Measurements from ENCODE around the gene XK. TPM values are rescaled to one million over a fixed set of nuclear protein-coding genes. Genes with fewer than 3 reads are reported as not detected.

XK gene
- total RNA-seq, 1 experiment from 2014 or later: 3.7 TPM

DNA sequence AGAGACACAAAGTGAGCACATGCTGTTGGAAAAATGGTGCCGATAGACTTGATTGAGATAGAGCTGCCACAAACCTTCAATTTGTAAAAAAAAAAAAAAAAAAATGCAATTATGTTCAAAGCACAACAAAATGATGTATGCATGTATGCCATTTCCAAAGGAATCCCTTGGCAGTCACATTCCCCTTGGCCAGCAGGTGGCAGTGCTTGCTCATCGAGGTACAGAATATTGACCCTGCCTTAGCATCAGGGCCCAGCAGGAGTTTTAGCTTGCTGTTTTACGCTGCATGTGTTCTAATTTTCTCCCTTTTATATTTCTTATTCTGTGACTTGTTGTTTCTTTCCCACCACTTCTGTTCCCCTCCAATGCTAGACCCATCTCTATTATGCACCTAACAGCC, 59.8 kb downstream of the XK start:
- BruUV-seq (replicated peaks): no TSS peak
- no peak overlapping the region for H2AFZ ChIP-seq

DNA sequence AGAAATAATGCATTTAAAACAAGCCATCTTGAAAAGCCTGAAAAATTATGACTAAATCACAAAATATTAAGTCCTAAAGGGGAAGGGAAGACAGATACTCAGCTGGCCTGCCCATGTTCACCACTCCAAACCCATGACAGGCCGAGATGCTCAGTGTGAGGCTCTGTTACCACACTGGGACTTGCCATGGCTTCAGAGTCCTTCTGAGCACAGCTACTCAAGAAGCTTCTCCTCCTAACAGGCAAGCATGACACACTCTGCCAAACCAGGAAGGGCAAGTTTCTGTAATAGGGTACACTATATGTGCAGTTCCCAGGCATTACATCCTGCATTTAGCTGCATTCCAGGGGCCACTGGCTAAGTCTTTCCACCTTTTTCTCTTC, 60.2 kb downstream of the XK start:
- POLR2A ChIA-PET (ENCODE audit: unreplicated experiment): no interaction called here
- no peaks in the 10 kb centered on the region for H3K4me1 ChIP-seq (replicated peaks; ENCODE audit: insufficient read depth)
- no peak overlapping the region for H3K27ac ChIP-seq
- intact Hi-C loops (cut with micrococcal nuclease; ENCODE audit: unreplicated experiment): loop anchor here (5.0 kb wide), 2 partner anchors 174 to 239 kb away; partner anchors contain the start of gene LANCL3
- no peaks in the 10 kb centered on the region for H3K9me2 ChIP-seq (ENCODE audit: insufficient read depth)
- DNase-seq: no peak
- no peaks in the 10 kb centered on the region for H4K20me1 ChIP-seq (ENCODE audit: insufficient read depth)
- H3K4me3 ChIP-seq: no peak overlapping the region
- H2AFZ ChIP-seq: no peak overlapping the region
- H3K27me3 ChIP-seq (ENCODE audit: insufficient read depth, low read depth): no peaks in the 10 kb centered on the region
- H3K79me2 ChIP-seq (ENCODE audit: low read depth): no peaks in the 10 kb centered on the region
- CTCF ChIA-PET: interaction anchor here (0.7 kb wide), 1 partner anchor 833 kb away, joined by 6 read pairs; no protein-coding TSS in a partner anchor
- TF ChIP-seq, protein P1, sequence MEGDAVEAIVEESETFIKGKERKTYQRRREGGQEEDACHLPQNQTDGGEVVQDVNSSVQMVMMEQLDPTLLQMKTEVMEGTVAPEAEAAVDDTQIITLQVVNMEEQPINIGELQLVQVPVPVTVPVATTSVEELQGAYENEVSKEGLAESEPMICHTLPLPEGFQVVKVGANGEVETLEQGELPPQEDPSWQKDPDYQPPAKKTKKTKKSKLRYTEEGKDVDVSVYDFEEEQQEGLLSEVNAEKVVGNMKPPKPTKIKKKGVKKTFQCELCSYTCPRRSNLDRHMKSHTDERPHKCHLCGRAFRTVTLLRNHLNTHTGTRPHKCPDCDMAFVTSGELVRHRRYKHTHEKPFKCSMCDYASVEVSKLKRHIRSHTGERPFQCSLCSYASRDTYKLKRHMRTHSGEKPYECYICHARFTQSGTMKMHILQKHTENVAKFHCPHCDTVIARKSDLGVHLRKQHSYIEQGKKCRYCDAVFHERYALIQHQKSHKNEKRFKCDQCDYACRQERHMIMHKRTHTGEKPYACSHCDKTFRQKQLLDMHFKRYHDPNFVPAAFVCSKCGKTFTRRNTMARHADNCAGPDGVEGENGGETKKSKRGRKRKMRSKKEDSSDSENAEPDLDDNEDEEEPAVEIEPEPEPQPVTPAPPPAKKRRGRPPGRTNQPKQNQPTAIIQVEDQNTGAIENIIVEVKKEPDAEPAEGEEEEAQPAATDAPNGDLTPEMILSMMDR (conservative IDR thresholded peaks at IDR 0.05): no peak
- TF ChIP-seq EZH2 (IDR thresholded peaks at IDR 0.05; ENCODE audit: low read depth): no peak
- H3F3A ChIP-seq (ENCODE audit: insufficient read depth, low read depth): no peaks in the 10 kb centered on the region
- no TSS peak for BruUV-seq (replicated peaks)
- H3K4me2 ChIP-seq: no peak overlapping the region
- no peaks in the 10 kb centered on the region for H3K9me3 ChIP-seq (ENCODE audit: insufficient read depth, low read depth)
- no peaks in the 10 kb centered on the region for H3K36me3 ChIP-seq (ENCODE audit: low read depth)

More for the DNA sequence above, 59.8 kb downstream of the XK start:
- ChIA-PET POLR2A (ENCODE audit: unreplicated experiment) (no interaction called here), CTCF (interaction anchor here (0.7 kb wide), 1 partner anchor 832 kb away, joined by 6 read pairs; no protein-coding TSS in a partner anchor)
- Histone ChIP-seq H3K9me3 (ENCODE audit: insufficient read depth, low read depth) (no peaks in the 10 kb centered on the region), H3K79me2 (ENCODE audit: low read depth) (no peaks in the 10 kb centered on the region), H4K20me1 (ENCODE audit: insufficient read depth) (no peaks in the 10 kb centered on the region), H3K4me2 (no peak overlapping the region), H3K27me3 (ENCODE audit: insufficient read depth, low read depth) (no peaks in the 10 kb centered on the region), H3K4me1 (replicated peaks; ENCODE audit: insufficient read depth) (no peaks in the 10 kb centered on the region), H3K27ac (no peak overlapping the region), H3K4me3 (no peak overlapping the region), H3K9me2 (ENCODE audit: insufficient read depth) (no peaks in the 10 kb centered on the region), H3K36me3 (ENCODE audit: low read depth) (no peaks in the 10 kb centered on the region), H3F3A (ENCODE audit: insufficient read depth, low read depth) (no peaks in the 10 kb centered on the region)
- intact Hi-C loops (cut with micrococcal nuclease; ENCODE audit: unreplicated experiment): loop anchor here (5.0 kb wide), 2 partner anchors 173 to 238 kb away; partner anchors contain the start of gene LANCL3
- peak; percentile 54 to 56 for DNase-seq
- TF ChIP-seq, protein P1 (conservative IDR thresholded peaks at IDR 0.05): peak; percentile 80
- no peak for TF ChIP-seq EZH2 (IDR thresholded peaks at IDR 0.05; ENCODE audit: low read depth)

GRCh38 chrX:37746218-37746941, 60.8 kb downstream of the XK start:
- peak in 1 of 2 experiments; percentile 12 for DNase-seq
- BruUV-seq (replicated peaks): no TSS peak
- H3K9me3 ChIP-seq (ENCODE audit: insufficient read depth, low read depth): no peaks in the 10 kb centered on the region
- TF ChIP-seq EZH2 (IDR thresholded peaks at IDR 0.05; ENCODE audit: low read depth): no peak
- TF ChIP-seq, protein P1 (conservative IDR thresholded peaks at IDR 0.05): no peak
- H4K20me1 ChIP-seq (ENCODE audit: insufficient read depth): no peaks in the 10 kb centered on the region
- H3K36me3 ChIP-seq (ENCODE audit: low read depth): no peaks in the 10 kb centered on the region
- no peaks in the 10 kb centered on the region for H3K79me2 ChIP-seq (ENCODE audit: low read depth)
- POLR2A ChIA-PET (ENCODE audit: unreplicated experiment): no interaction called here
- no peaks in the 10 kb centered on the region for H3K9me2 ChIP-seq (ENCODE audit: insufficient read depth)
- H2AFZ ChIP-seq: no peak overlapping the region
- no peaks in the 10 kb centered on the region for H3K4me1 ChIP-seq (replicated peaks; ENCODE audit: insufficient read depth)
- H3K27ac ChIP-seq: no peak overlapping the region
- H3K4me2 ChIP-seq: no peak overlapping the region
- H3K27me3 ChIP-seq (ENCODE audit: insufficient read depth, low read depth): no peaks in the 10 kb centered on the region
- H3K4me3 ChIP-seq: no peak overlapping the region
- intact Hi-C loops (cut with micrococcal nuclease; ENCODE audit: unreplicated experiment): loop anchor here (5.0 kb wide), 2 partner anchors 174 to 239 kb away; partner anchors contain the start of gene LANCL3
- H3F3A ChIP-seq (ENCODE audit: insufficient read depth, low read depth): no peaks in the 10 kb centered on the region
- CTCF ChIA-PET: no interaction called here

Measured in PC-9 (cell line).